ENCODE data around the gene SEC14L3.
"Not testable (repeated sequence)": the region's sequence is repeated elsewhere in the genome, so short reads cannot be mapped to it uniquely, and the experiment has no call there.

The SEC14L3 gene

DNA sequence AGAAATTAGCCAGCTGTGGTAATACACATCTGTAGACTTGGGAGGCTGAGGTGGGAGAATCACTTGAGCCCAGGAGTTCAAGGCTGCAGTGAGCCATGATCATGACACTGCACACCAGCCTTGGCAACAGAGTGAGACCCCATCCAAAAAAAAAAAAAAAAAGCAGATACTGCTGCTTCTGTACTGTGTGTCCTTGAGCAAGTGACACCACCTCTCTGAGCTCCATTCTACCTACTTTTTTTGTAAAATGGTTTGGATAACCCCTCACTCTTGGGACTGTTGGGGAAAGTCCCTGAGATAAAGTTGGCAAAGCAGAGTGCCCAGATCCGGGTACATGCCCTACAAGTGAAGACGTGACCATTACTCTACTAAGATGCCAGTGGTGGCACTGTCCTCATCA, 2.7 kb downstream of the SEC14L3 start:
- H4K20me1 ChIP-seq (ENCODE audit: insufficient read depth, low read length), result no peaks in the 10 kb centered on the region
- no peaks in the 10 kb centered on the region for H3K9me2 ChIP-seq (replicated peaks; ENCODE audit: insufficient read depth, low read length)
- no peaks in the 10 kb centered on the region for H3K9me3 ChIP-seq (replicated peaks; ENCODE audit: insufficient read depth, low read length)
- DNase-seq, result no peak
- H3K9ac ChIP-seq (ENCODE audit: low read length), result no peak overlapping the region
- H3K27ac ChIP-seq (ENCODE audit: low read length), result no peak overlapping the region
- H3K4me3 ChIP-seq (ENCODE audit: low read length), result no peak overlapping the region
- TF ChIP-seq, protein P1, sequence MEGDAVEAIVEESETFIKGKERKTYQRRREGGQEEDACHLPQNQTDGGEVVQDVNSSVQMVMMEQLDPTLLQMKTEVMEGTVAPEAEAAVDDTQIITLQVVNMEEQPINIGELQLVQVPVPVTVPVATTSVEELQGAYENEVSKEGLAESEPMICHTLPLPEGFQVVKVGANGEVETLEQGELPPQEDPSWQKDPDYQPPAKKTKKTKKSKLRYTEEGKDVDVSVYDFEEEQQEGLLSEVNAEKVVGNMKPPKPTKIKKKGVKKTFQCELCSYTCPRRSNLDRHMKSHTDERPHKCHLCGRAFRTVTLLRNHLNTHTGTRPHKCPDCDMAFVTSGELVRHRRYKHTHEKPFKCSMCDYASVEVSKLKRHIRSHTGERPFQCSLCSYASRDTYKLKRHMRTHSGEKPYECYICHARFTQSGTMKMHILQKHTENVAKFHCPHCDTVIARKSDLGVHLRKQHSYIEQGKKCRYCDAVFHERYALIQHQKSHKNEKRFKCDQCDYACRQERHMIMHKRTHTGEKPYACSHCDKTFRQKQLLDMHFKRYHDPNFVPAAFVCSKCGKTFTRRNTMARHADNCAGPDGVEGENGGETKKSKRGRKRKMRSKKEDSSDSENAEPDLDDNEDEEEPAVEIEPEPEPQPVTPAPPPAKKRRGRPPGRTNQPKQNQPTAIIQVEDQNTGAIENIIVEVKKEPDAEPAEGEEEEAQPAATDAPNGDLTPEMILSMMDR (IDR thresholded peaks at IDR 0.05; ENCODE audit: low read length), result no peak
- TF ChIP-seq EZH2 (optimal IDR thresholded peaks at IDR 0.05; ENCODE audit: low read depth, low read length), result no peak
- TF ChIP-seq EZH2phosphoT487 (IDR thresholded peaks at IDR 0.05; ENCODE audit: low read length), result no peak
- no peaks in the 10 kb centered on the region for H3K4me1 ChIP-seq (ENCODE audit: low read length)
- H3K36me3 ChIP-seq (replicated peaks; ENCODE audit: insufficient read depth, low read length), result no peaks in the 10 kb centered on the region
- no peaks in the 10 kb centered on the region for H3F3A ChIP-seq (ENCODE audit: insufficient read depth, low read length)
- peaks cover 88% of the 10 kb centered on the region for H3K27me3 ChIP-seq (replicated peaks; ENCODE audit: insufficient read depth, low read length)
- H2AFZ ChIP-seq (ENCODE audit: low read length), result no peak overlapping the region
- no peaks in the 10 kb centered on the region for H3K79me2 ChIP-seq (ENCODE audit: low read length)
- H3K4me2 ChIP-seq (ENCODE audit: low read depth, low read length), result no peak overlapping the region

GRCh38 chr22:30460555-30460954, 11.3 kb downstream of the SEC14L3 start:
- H3F3A ChIP-seq (ENCODE audit: insufficient read depth, low read length); H3K9ac ChIP-seq (ENCODE audit: low read length); H3K27ac ChIP-seq (ENCODE audit: low read length); DNase-seq; H3K4me3 ChIP-seq (ENCODE audit: low read length); H3K4me2 ChIP-seq (ENCODE audit: low read depth, low read length); H3K79me2 ChIP-seq (ENCODE audit: low read length); H3K36me3 ChIP-seq (replicated peaks; ENCODE audit: insufficient read depth, low read length); H3K9me3 ChIP-seq (replicated peaks; ENCODE audit: insufficient read depth, low read length); H3K4me1 ChIP-seq (ENCODE audit: low read length); H4K20me1 ChIP-seq (ENCODE audit: insufficient read depth, low read length); H2AFZ ChIP-seq (ENCODE audit: low read length); H3K9me2 ChIP-seq (replicated peaks; ENCODE audit: insufficient read depth, low read length): not testable (repeated sequence)
- H3K27me3 ChIP-seq (replicated peaks; ENCODE audit: insufficient read depth, low read length), result peaks cover 63% of the 10 kb centered on the region

- peaks cover 63% of the 10 kb centered on the region for H3K27me3 ChIP-seq (replicated peaks; ENCODE audit: insufficient read depth, low read length)
- no peak overlapping the region for H3K4me3 ChIP-seq (ENCODE audit: low read length)
- TF ChIP-seq EZH2phosphoT487 (IDR thresholded peaks at IDR 0.05; ENCODE audit: low read length) (no peak), EZH2 (optimal IDR thresholded peaks at IDR 0.05; ENCODE audit: low read depth, low read length) (no peak)
- TF ChIP-seq, protein P1 (IDR thresholded peaks at IDR 0.05; ENCODE audit: low read length), result no peak
- H4K20me1 ChIP-seq (ENCODE audit: insufficient read depth, low read length), result no peaks in the 10 kb centered on the region
- no peak overlapping the region for H3K9ac ChIP-seq (ENCODE audit: low read length)
- no peaks in the 10 kb centered on the region for H3K36me3 ChIP-seq (replicated peaks; ENCODE audit: insufficient read depth, low read length)
- no peaks in the 10 kb centered on the region for H3K9me3 ChIP-seq (replicated peaks; ENCODE audit: insufficient read depth, low read length)
- no peaks in the 10 kb centered on the region for H3F3A ChIP-seq (ENCODE audit: insufficient read depth, low read length)
- no peaks in the 10 kb centered on the region for H3K79me2 ChIP-seq (ENCODE audit: low read length)
- H3K4me1 ChIP-seq (ENCODE audit: low read length), result no peaks in the 10 kb centered on the region
- no peak overlapping the region for H3K4me2 ChIP-seq (ENCODE audit: low read depth, low read length)
- DNase-seq, result no peak
- H3K9me2 ChIP-seq (replicated peaks; ENCODE audit: insufficient read depth, low read length), result no peaks in the 10 kb centered on the region
- H3K27ac ChIP-seq (ENCODE audit: low read length), result no peak overlapping the region
- H2AFZ ChIP-seq (ENCODE audit: low read length), result no peak overlapping the region
Observed at GRCh38 chr22:30460147-30460546, 11.7 kb downstream of the SEC14L3 start.

GRCh38 chr22:30459181-30460052, 12.4 kb downstream of the SEC14L3 start:
- no peaks in the 10 kb centered on the region for H3K36me3 ChIP-seq (replicated peaks; ENCODE audit: insufficient read depth, low read length)
- no peak for TF ChIP-seq EZH2 (optimal IDR thresholded peaks at IDR 0.05; ENCODE audit: low read depth, low read length)
- TF ChIP-seq, protein P1 (IDR thresholded peaks at IDR 0.05; ENCODE audit: low read length), result no peak
- no peak for TF ChIP-seq EZH2phosphoT487 (IDR thresholded peaks at IDR 0.05; ENCODE audit: low read length)
- H4K20me1 ChIP-seq (ENCODE audit: insufficient read depth, low read length), result no peaks in the 10 kb centered on the region
- peak; percentile 26 for DNase-seq
- H3K27ac ChIP-seq (ENCODE audit: low read length), result no peak overlapping the region
- H3K79me2 ChIP-seq (ENCODE audit: low read length), result no peaks in the 10 kb centered on the region
- H3F3A ChIP-seq (ENCODE audit: insufficient read depth, low read length), result no peaks in the 10 kb centered on the region
- H3K4me3 ChIP-seq (ENCODE audit: low read length), result no peak overlapping the region
- no peaks in the 10 kb centered on the region for H3K9me2 ChIP-seq (replicated peaks; ENCODE audit: insufficient read depth, low read length)
- no peak overlapping the region for H3K4me2 ChIP-seq (ENCODE audit: low read depth, low read length)
- H3K4me1 ChIP-seq (ENCODE audit: low read length), result no peaks in the 10 kb centered on the region
- H3K9ac ChIP-seq (ENCODE audit: low read length), result no peak overlapping the region
- H3K27me3 ChIP-seq (replicated peaks; ENCODE audit: insufficient read depth, low read length), result peaks cover 55% of the 10 kb centered on the region
- no peak overlapping the region for H2AFZ ChIP-seq (ENCODE audit: low read length)
- no peaks in the 10 kb centered on the region for H3K9me3 ChIP-seq (replicated peaks; ENCODE audit: insufficient read depth, low read length)

Measured in MM.1S (cell line).